HEK293 (cell line): ENCODE results near the gene IPO8.

Experiments
- CTCF ChIA-PET: fragments of 350-600 bp; formaldehyde crosslinking; extraction: SDS; loops from one replicate; lab custom pipeline; 2021; ENCODE audit warnings: antibody characterized with exemption; lab: Yijun Ruan, JAX
- POLR2A ChIA-PET: fragments of 300-600 bp; formaldehyde crosslinking; extraction: SDS; loops from one replicate; lab custom pipeline; 2020; ENCODE audit warnings: antibody characterized with exemption, inconsistent platforms; lab: Yijun Ruan, JAX
- H3K27ac ChIP-seq: fragments of 200-500 bp; sonication (Bioruptor generic); 2 replicates; pipeline ENCODE4 v1.5.1; 2014; ENCODE audit warnings: low read depth, low read length, control low read depth, inconsistent platforms; ENCODE audit errors: extremely low read depth
- H3K36me3 ChIP-seq, 2 experiments: fragments of 200-500 bp in 1 of 2; sonication (Bioruptor generic) in 1 of 2; 1 replicate in 1 of 2; 2 replicates in 1 of 2; pipeline ENCODE4 v1.5.1; 2014 to 2017; ENCODE audit warnings: inconsistent platforms in 2 of 2, low read length in 2 of 2; ENCODE audit not compliant: control insufficient read depth in 2 of 2, insufficient read depth in 1 of 2
- H3K4me1 ChIP-seq: fragments of 200-500 bp; sonication (Bioruptor generic); 2 replicates; pipeline ENCODE4 v1.5.1; 2014; ENCODE audit warnings: mild to moderate bottlenecking, low read length, inconsistent platforms; ENCODE audit not compliant: control insufficient read depth, insufficient read depth
- H3K4me3 ChIP-seq: 2 replicates; pipeline ENCODE4 v1.5.1; 2011; ENCODE audit warnings: low read depth, mild to moderate bottlenecking, control low read depth, low read length, moderate library complexity
- H3K9me3 ChIP-seq: fragments of 200-500 bp; sonication (Bioruptor generic); 2 replicates; pipeline ENCODE4 v1.5.1; 2014; ENCODE audit warnings: low read depth, low read length, inconsistent platforms; ENCODE audit not compliant: control insufficient read depth, insufficient read depth
- KLF9 ChIP-seq: fragments of 450-650 bp; formaldehyde crosslinking; IDR thresholded peaks from 2 replicates; pipeline ENCODE4 v1.5.1; 2016; ENCODE audit warnings: missing biosample characterization, missing genetic modification characterization, low read depth
- OSR2 ChIP-seq: fragments of 450-650 bp; formaldehyde crosslinking; IDR thresholded peaks from 2 replicates; pipeline ENCODE4 v1.5.1; 2016; ENCODE audit warnings: missing biosample characterization, missing genetic modification characterization
- ZBTB17 ChIP-seq: fragments of 450-650 bp; formaldehyde crosslinking; IDR thresholded peaks from 2 replicates; pipeline ENCODE4 v1.5.1; 2016; ENCODE audit warnings: missing biosample characterization, missing genetic modification characterization
- ZBTB20 ChIP-seq: fragments of 450-650 bp; formaldehyde crosslinking; IDR thresholded peaks from 2 replicates; pipeline ENCODE4 v1.5.1; 2016; ENCODE audit warnings: missing biosample characterization, missing genetic modification characterization
- ZFP37 ChIP-seq: fragments of 450-650 bp; formaldehyde crosslinking; IDR thresholded peaks from 2 replicates; pipeline ENCODE4 v1.5.1; 2016; ENCODE audit warnings: missing biosample characterization, missing genetic modification characterization
- ZFP41 ChIP-seq: fragments of 450-650 bp; formaldehyde crosslinking; IDR thresholded peaks from 2 replicates; pipeline ENCODE4 v1.5.1; 2016; ENCODE audit warnings: missing biosample characterization, missing genetic modification characterization, borderline replicate concordance
- ZNF10 ChIP-seq: fragments of 450-650 bp; formaldehyde crosslinking; IDR thresholded peaks from 2 replicates; pipeline ENCODE4 v1.5.1; 2017; ENCODE audit warnings: missing biosample characterization, missing genetic modification characterization
- ZNF521 ChIP-seq: fragments of 450-650 bp; formaldehyde crosslinking; IDR thresholded peaks from 2 replicates; pipeline ENCODE4 v1.5.1; 2017; ENCODE audit warnings: missing biosample characterization, mild to moderate bottlenecking, missing genetic modification characterization
- ZNF529 ChIP-seq: fragments of 450-650 bp; formaldehyde crosslinking; IDR thresholded peaks from 2 replicates; pipeline ENCODE4 v1.5.1; 2017; ENCODE audit warnings: missing genetic modification characterization, missing biosample characterization; ENCODE audit not compliant: insufficient replicate concordance
- ZNF560 ChIP-seq: fragments of 450-650 bp; formaldehyde crosslinking; IDR thresholded peaks from 2 replicates; pipeline ENCODE4 v1.5.1; 2017; ENCODE audit warnings: missing biosample characterization, missing genetic modification characterization, borderline replicate concordance
- ZNF623 ChIP-seq: fragments of 450-650 bp; formaldehyde crosslinking; IDR thresholded peaks from 2 replicates; pipeline ENCODE4 v1.5.1; 2016; ENCODE audit warnings: missing biosample characterization, missing genetic modification characterization
- ZNF624 ChIP-seq: fragments of 450-650 bp; formaldehyde crosslinking; IDR thresholded peaks from 2 replicates; pipeline ENCODE4 v1.5.1; 2017; ENCODE audit warnings: missing biosample characterization, missing genetic modification characterization
- ZNF747 ChIP-seq: fragments of 450-650 bp; formaldehyde crosslinking; IDR thresholded peaks from 2 replicates; pipeline ENCODE4 v1.5.1; 2016; ENCODE audit warnings: missing biosample characterization, missing genetic modification characterization
- TF ChIP-seq, protein P1 (sequence below): fragments of 450-650 bp; formaldehyde crosslinking; IDR thresholded peaks from 2 replicates; pipeline ENCODE4 v1.5.1; 2016; ENCODE audit warnings: missing biosample characterization, missing genetic modification characterization
- TF ChIP-seq, protein P2 (sequence below): fragments of 450-650 bp; IDR thresholded peaks from 2 replicates; pipeline ENCODE4 v1.5.1; 2018; ENCODE audit warnings: missing biosample characterization, missing genetic modification characterization
- TF ChIP-seq, protein P3 (sequence below): fragments of 450-650 bp; formaldehyde crosslinking; IDR thresholded peaks from 2 replicates; pipeline ENCODE4 v1.5.1; 2016; ENCODE audit warnings: missing biosample characterization, missing genetic modification characterization
- TF ChIP-seq, protein P4 (sequence below): fragments of 450-650 bp; formaldehyde crosslinking; IDR thresholded peaks from 2 replicates; pipeline ENCODE4 v1.5.1; 2017; ENCODE audit warnings: missing biosample characterization, missing genetic modification characterization
- TF ChIP-seq, protein P5 (sequence below): fragments of 450-650 bp; formaldehyde crosslinking; IDR thresholded peaks from 2 replicates; pipeline ENCODE4 v1.5.1; 2017; ENCODE audit warnings: missing biosample characterization, missing genetic modification characterization
- TF ChIP-seq, protein P6 (sequence below): fragments of 450-650 bp; formaldehyde crosslinking; IDR thresholded peaks from 2 replicates; pipeline ENCODE4 v1.5.1; 2016; ENCODE audit warnings: missing biosample characterization, missing genetic modification characterization

The IPO8 gene

DNA sequence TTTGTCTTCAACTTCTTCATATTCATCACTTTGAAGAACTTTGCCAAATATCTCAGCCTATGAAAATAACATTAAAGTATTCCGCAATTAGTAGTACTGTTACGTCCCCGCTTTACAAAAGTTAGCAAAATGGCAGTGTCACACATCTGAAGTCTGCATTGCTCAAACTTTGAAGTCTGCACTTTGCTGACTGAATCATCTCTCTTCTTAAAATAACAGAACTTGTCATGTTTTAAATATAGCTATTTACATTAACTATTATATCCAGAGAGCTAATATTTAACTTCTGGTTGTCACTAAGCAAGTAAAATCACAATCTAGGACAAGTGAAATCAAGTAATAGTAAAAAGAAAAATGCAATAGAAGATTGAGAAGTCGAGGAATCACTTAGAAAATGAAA is 34.5 kb downstream of the IPO8 start:
- Histone ChIP-seq H3K4me3 (no peak overlapping the region), H3K4me1 (no peaks in the 10 kb centered on the region), H3K9me3 (no peaks in the 10 kb centered on the region), H3K36me3 (peaks cover 42 to 44% of the 10 kb centered on the region in 2 experiments), H3K27ac (no peak overlapping the region)
- TF ChIP-seq ZNF747 (tag by site-specific recombination) (no peak), ZBTB20 (tag by site-specific recombination) (no peak), OSR2 (tag by site-specific recombination) (no peak), ZNF560 (tag by site-specific recombination) (no peak), ZNF10 (tag by site-specific recombination) (no peak), ZNF623 (tag by site-specific recombination) (no peak)
- TF ChIP-seq, protein P1, sequence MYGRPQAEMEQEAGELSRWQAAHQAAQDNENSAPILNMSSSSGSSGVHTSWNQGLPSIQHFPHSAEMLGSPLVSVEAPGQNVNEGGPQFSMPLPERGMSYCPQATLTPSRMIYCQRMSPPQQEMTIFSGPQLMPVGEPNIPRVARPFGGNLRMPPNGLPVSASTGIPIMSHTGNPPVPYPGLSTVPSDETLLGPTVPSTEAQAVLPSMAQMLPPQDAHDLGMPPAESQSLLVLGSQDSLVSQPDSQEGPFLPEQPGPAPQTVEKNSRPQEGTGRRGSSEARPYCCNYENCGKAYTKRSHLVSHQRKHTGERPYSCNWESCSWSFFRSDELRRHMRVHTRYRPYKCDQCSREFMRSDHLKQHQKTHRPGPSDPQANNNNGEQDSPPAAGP (tag by site-specific recombination), result no peak
- TF ChIP-seq, protein P2, sequence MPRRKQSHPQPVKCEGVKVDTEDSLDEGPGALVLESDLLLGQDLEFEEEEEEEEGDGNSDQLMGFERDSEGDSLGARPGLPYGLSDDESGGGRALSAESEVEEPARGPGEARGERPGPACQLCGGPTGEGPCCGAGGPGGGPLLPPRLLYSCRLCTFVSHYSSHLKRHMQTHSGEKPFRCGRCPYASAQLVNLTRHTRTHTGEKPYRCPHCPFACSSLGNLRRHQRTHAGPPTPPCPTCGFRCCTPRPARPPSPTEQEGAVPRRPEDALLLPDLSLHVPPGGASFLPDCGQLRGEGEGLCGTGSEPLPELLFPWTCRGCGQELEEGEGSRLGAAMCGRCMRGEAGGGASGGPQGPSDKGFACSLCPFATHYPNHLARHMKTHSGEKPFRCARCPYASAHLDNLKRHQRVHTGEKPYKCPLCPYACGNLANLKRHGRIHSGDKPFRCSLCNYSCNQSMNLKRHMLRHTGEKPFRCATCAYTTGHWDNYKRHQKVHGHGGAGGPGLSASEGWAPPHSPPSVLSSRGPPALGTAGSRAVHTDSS (tag by site-specific recombination), result no peak
- POLR2A ChIA-PET, result no interaction called here
- CTCF ChIA-PET, result no interaction called here

DNA sequence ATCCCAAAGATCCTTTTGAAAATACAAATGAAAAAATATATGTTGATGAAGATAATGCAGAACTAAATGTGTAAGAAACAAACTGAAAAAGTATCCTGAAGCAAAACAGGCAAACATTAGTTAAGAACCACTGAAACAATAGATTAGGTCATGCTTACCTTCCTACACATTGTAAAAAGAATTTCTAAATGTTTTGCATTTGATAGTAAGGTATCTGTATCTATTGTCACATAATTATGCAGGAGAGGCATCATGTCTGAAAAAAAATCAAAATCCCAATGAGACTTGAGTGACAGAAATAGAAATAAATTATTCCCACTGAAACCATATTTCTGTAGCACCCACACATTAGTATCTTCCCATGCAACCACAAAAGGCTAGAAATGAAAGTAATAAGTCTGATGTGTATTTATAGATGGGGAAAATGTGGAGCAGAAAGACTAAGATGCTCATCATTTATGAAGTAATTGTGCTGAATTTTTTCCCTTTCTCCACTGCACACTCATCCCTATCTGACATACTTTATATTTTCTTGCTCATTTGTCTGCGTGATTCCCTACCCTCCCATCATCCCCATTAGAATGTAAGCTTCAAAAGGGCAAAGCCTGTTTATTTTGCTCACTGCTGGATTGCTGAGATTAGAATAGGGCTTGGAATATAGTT is 43.5 kb downstream of the IPO8 start:
- CTCF ChIA-PET, result interaction anchor here (0.6 kb wide), 1 partner anchor 39 kb away, joined by 4 read pairs; no protein-coding TSS in a partner anchor
- H3K4me1 ChIP-seq, result no peaks in the 10 kb centered on the region
- no peaks in the 10 kb centered on the region for H3K9me3 ChIP-seq
- H3K27ac ChIP-seq, result no peak overlapping the region
- POLR2A ChIA-PET, result no interaction called here
- no peak overlapping the region for H3K4me3 ChIP-seq
- H3K36me3 ChIP-seq, result peaks cover 8 to 20% of the 10 kb centered on the region in 2 experiments
- TF ChIP-seq, protein P3, sequence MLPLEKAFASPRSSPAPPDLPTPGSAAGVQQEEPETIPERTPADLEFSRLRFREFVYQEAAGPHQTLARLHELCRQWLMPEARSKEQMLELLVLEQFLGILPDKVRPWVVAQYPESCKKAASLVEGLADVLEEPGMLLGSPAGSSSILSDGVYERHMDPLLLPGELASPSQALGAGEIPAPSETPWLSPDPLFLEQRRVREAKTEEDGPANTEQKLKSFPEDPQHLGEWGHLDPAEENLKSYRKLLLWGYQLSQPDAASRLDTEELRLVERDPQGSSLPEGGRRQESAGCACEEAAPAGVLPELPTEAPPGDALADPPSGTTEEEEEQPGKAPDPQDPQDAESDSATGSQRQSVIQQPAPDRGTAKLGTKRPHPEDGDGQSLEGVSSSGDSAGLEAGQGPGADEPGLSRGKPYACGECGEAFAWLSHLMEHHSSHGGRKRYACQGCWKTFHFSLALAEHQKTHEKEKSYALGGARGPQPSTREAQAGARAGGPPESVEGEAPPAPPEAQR, result no peak
- TF ChIP-seq ZBTB17 (tag by site-specific recombination) (no peak), KLF9 (tag by site-specific recombination) (no peak), ZFP41 (tag by site-specific recombination) (no peak), ZNF624 (tag by site-specific recombination) (no peak), ZFP37 (no peak), ZNF529 (tag by site-specific recombination) (no peak), ZNF521 (no peak)
- TF ChIP-seq, protein P2 (tag by site-specific recombination), result no peak
- TF ChIP-seq, protein P1 (tag by site-specific recombination), result no peak
- TF ChIP-seq, protein P4, sequence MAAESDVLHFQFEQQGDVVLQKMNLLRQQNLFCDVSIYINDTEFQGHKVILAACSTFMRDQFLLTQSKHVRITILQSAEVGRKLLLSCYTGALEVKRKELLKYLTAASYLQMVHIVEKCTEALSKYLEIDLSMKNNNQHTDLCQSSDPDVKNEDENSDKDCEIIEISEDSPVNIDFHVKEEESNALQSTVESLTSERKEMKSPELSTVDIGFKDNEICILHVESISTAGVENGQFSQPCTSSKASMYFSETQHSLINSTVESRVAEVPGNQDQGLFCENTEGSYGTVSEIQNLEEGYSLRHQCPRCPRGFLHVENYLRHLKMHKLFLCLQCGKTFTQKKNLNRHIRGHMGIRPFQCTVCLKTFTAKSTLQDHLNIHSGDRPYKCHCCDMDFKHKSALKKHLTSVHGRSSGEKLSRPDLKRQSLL, result no peak
- TF ChIP-seq, protein P5, sequence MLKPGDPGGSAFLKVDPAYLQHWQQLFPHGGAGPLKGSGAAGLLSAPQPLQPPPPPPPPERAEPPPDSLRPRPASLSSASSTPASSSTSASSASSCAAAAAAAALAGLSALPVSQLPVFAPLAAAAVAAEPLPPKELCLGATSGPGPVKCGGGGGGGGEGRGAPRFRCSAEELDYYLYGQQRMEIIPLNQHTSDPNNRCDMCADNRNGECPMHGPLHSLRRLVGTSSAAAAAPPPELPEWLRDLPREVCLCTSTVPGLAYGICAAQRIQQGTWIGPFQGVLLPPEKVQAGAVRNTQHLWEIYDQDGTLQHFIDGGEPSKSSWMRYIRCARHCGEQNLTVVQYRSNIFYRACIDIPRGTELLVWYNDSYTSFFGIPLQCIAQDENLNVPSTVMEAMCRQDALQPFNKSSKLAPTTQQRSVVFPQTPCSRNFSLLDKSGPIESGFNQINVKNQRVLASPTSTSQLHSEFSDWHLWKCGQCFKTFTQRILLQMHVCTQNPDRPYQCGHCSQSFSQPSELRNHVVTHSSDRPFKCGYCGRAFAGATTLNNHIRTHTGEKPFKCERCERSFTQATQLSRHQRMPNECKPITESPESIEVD (tag by site-specific recombination), result no peak
- TF ChIP-seq, protein P6, sequence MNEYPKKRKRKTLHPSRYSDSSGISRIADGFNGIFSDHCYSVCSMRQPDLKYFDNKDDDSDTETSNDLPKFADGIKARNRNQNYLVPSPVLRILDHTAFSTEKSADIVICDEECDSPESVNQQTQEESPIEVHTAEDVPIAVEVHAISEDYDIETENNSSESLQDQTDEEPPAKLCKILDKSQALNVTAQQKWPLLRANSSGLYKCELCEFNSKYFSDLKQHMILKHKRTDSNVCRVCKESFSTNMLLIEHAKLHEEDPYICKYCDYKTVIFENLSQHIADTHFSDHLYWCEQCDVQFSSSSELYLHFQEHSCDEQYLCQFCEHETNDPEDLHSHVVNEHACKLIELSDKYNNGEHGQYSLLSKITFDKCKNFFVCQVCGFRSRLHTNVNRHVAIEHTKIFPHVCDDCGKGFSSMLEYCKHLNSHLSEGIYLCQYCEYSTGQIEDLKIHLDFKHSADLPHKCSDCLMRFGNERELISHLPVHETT (tag by site-specific recombination), result no peak
